ENCODE measurements around the gene MMP7.

DNA sequence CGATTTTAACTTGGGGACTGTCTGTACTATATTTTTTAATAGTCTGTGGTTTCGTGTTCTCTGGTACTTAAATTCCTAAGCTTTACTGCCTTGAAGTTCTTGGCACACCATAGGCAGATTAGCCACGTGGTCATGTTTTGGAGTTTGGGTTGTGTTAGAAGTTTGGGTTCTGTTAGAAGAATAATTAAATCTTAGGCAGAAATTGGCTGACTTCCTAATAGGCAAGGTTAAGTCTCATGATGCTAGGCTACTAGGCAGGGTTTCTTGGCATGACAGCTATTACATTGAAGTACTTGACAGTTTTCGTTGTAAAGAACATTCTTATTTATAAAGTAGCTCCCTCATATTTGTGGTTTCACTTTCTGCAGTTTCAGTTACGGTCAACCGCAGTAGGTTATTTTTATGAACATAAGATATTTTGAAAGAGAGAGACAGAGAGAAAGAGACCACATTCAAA lies 30.0 kb upstream of the MMP7 start:
- TF ChIP-seq, protein P1, sequence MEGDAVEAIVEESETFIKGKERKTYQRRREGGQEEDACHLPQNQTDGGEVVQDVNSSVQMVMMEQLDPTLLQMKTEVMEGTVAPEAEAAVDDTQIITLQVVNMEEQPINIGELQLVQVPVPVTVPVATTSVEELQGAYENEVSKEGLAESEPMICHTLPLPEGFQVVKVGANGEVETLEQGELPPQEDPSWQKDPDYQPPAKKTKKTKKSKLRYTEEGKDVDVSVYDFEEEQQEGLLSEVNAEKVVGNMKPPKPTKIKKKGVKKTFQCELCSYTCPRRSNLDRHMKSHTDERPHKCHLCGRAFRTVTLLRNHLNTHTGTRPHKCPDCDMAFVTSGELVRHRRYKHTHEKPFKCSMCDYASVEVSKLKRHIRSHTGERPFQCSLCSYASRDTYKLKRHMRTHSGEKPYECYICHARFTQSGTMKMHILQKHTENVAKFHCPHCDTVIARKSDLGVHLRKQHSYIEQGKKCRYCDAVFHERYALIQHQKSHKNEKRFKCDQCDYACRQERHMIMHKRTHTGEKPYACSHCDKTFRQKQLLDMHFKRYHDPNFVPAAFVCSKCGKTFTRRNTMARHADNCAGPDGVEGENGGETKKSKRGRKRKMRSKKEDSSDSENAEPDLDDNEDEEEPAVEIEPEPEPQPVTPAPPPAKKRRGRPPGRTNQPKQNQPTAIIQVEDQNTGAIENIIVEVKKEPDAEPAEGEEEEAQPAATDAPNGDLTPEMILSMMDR (IDR thresholded peaks at IDR 0.05 in 2 of 3, conservative IDR thresholded peaks at IDR 0.05 in 1 of 3; ENCODE audit: borderline replicate concordance in 1 of 3, insufficient read depth in 1 of 3, low read depth in 2 of 3, low read length in 2 of 3) = no peak
- TF ChIP-seq SP1 (IDR thresholded peaks at IDR 0.05; ENCODE audit: low read depth) = no peak
